SK-N-SH (cell line): ENCODE measurements around the gene CPTP.

Experiments used
- CTCF ChIP-seq: fragments of 200-600 bp; sonication (generic); IDR thresholded peaks from 2 replicates; pipeline ENCODE4 v1.6.1; 2017; ENCODE audit warnings: antibody characterized with exemption, mild to moderate bottlenecking, moderate library complexity
- POLR2AphosphoS5 ChIP-seq: IDR thresholded peaks from 2 replicates; pipeline ENCODE4 v1.6.1; 2012; ENCODE audit warnings: low read depth, low read length
- TF ChIP-seq, protein P1 (sequence below): fragments of 150-350 bp; IDR thresholded peaks from 2 replicates; pipeline ENCODE4 v1.6.1; 2016; ENCODE audit warnings: mild to moderate bottlenecking, low read depth, low read length
- TF ChIP-seq, protein P2 (sequence below): IDR thresholded peaks from 2 replicates; pipeline ENCODE4 v1.6.1; 2012; ENCODE audit warnings: mild to moderate bottlenecking, low read depth, low read length, moderate library complexity

GRCh38 chr1:1329304-1330210 lies 5.0 kb downstream of the CPTP start:
- TF ChIP-seq POLR2AphosphoS5 (no peak), CTCF (no peak)
- TF ChIP-seq, protein P1, sequence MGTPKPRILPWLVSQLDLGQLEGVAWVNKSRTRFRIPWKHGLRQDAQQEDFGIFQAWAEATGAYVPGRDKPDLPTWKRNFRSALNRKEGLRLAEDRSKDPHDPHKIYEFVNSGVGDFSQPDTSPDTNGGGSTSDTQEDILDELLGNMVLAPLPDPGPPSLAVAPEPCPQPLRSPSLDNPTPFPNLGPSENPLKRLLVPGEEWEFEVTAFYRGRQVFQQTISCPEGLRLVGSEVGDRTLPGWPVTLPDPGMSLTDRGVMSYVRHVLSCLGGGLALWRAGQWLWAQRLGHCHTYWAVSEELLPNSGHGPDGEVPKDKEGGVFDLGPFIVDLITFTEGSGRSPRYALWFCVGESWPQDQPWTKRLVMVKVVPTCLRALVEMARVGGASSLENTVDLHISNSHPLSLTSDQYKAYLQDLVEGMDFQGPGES, result no peak
- TF ChIP-seq, protein P2, sequence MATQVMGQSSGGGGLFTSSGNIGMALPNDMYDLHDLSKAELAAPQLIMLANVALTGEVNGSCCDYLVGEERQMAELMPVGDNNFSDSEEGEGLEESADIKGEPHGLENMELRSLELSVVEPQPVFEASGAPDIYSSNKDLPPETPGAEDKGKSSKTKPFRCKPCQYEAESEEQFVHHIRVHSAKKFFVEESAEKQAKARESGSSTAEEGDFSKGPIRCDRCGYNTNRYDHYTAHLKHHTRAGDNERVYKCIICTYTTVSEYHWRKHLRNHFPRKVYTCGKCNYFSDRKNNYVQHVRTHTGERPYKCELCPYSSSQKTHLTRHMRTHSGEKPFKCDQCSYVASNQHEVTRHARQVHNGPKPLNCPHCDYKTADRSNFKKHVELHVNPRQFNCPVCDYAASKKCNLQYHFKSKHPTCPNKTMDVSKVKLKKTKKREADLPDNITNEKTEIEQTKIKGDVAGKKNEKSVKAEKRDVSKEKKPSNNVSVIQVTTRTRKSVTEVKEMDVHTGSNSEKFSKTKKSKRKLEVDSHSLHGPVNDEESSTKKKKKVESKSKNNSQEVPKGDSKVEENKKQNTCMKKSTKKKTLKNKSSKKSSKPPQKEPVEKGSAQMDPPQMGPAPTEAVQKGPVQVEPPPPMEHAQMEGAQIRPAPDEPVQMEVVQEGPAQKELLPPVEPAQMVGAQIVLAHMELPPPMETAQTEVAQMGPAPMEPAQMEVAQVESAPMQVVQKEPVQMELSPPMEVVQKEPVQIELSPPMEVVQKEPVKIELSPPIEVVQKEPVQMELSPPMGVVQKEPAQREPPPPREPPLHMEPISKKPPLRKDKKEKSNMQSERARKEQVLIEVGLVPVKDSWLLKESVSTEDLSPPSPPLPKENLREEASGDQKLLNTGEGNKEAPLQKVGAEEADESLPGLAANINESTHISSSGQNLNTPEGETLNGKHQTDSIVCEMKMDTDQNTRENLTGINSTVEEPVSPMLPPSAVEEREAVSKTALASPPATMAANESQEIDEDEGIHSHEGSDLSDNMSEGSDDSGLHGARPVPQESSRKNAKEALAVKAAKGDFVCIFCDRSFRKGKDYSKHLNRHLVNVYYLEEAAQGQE, result no peak
